Activated naive CD8-positive, alpha-beta T cell treated with anti-CD3 and anti-CD28 coated beads for 36 hours (primary cell): ENCODE results near the gene PRG2. TPM values are rescaled to one million over a fixed set of nuclear protein-coding genes. Genes with fewer than 3 reads are reported as not detected.
"Not testable (repeated sequence)": the region's sequence is repeated elsewhere in the genome, so short reads cannot be mapped to it uniquely, and the experiment has no call there.

Source experiments
- DNase-seq: peaks from one replicate; pipeline ENCODE4 v3.0.0; 2021
- H3K27ac Mint-ChIP-seq: one replicate; pipeline ENCODE4 v1.8.0; 2022; ENCODE audit warnings: mild to moderate bottlenecking, moderate library complexity, mixed read lengths
- H3K27me3 Mint-ChIP-seq: one replicate; pipeline ENCODE4 v1.8.0; 2022; ENCODE audit warnings: mild to moderate bottlenecking, mixed read lengths
- H3K36me3 Mint-ChIP-seq: one replicate; pipeline ENCODE4 v1.8.0; 2021; ENCODE audit warnings: mild to moderate bottlenecking, mixed read lengths
- H3K4me1 Mint-ChIP-seq: one replicate; pipeline ENCODE4 v1.8.0; 2021; ENCODE audit warnings: mixed read lengths
- H3K4me3 Mint-ChIP-seq: one replicate; pipeline ENCODE4 v1.8.0; 2022; ENCODE audit warnings: mild to moderate bottlenecking, moderate library complexity, mixed read lengths
- H3K9me3 Mint-ChIP-seq: one replicate; pipeline ENCODE4 v1.8.0; 2022; ENCODE audit warnings: mixed read lengths
- total RNA-seq, 2 experiments: library from RNA; stranded (reverse); gene quantifications; one replicate each; pipeline ENCODE4 v1.2.3, GENCODE V29; 2021

The PRG2 gene
- total RNA-seq, 2 experiments from 2014 or later, result 0.54 to 2.1 TPM

DNA sequence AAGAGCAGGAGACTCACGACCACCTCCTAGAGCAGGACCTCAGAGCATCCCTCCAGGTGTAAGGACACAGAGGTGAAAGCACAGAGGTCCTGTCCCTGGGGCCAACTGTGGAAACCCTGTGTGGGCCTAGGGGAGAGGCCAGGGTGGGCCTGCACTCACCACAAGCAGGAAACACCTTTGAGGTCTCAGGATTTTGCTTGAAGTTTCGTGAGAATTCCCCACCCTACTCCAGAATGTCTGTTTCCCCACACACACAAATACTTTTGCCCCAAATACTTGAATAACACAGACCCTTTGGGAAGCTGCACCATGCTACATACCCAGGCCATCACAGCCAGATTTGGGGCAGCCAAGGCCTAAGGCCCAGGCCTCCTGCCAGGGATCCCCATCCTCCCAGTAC, 18.3 kb upstream of the PRG2 start:
- Mint-ChIP-seq H3K4me3 (no peak overlapping the region), H3K27ac (peak overlapping the region; percentile 92), H3K4me1 (peaks cover 68% of the 10 kb centered on the region), H3K9me3 (no peaks in the 10 kb centered on the region), H3K27me3 (no peaks in the 10 kb centered on the region), H3K36me3 (peaks cover 76% of the 10 kb centered on the region)
- no peak for DNase-seq

DNA sequence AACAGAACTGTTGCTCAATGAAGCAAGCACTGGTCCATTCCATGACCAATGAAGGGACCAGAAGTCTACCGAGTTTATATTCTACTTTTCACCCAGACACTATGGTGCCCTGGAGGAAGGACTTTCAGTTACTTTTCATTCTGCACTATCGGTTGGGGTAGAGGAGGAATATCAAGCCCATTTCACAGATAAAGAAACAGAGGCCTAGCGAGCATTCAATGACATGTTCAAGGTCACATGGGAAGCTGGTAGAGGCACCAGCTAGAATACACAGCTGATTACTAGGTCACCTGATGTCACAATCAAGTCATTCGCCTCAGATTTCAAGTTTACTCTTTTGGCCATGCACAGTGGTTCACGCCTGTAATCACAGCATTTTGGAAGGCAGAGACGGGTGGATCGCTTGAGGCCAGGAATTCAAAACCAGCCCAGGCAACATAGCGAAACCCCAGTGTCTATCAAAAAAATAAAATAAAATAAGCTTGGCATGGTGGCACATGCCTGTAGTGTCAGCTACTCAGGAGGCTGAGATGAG, 17.6 kb upstream of the PRG2 start:
- H3K36me3 Mint-ChIP-seq, result peaks cover 73% of the 10 kb centered on the region
- peaks cover 62% of the 10 kb centered on the region for H3K4me1 Mint-ChIP-seq
- no peak overlapping the region for H3K4me3 Mint-ChIP-seq

DNA sequence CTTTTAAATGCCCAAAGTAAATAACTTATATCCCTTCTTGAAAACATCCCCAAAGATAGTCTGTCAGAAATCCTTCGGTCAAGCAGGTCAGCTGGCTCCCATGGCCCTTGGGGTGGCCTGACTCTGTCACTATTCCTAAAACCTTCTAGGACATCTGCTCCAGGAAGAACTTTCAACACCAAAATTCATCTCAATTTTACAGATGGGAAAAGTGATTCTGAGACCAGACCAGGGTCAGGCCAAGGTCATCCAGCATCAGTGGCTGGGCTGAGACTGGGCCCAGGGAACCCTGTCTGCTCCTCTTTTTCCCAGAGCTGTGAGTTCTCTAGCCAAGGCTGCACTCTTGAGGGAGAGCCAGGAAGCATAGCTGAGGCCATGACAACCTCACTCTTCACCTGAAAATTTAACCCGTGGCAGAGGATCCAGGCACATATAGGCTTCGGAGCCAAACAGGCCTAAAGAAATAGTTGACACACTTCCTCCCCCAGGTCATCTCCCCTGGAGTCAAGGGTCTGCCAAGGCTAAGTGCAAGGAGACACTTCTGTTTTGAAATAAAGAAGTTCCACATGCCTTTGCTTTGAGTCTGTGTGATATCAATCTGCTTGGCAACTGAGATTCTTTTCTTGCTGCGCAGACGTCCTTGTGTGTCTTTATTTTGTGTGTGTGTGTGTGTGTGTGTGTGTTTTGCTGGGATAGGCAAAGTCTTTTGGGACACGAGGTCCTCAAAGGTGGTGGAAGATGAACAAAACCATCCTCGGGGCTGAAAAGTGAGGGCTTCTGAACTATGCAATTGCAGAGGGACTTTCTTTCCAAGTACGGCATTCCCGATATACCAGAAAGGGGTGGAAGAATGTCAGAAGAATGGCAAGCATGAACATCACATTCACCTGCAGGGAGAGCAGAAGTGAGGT, 16.8 kb upstream of the PRG2 start:
- H3K27me3 Mint-ChIP-seq, result no peaks in the 10 kb centered on the region
- no peak overlapping the region for H3K4me3 Mint-ChIP-seq
- H3K9me3 Mint-ChIP-seq, result no peaks in the 10 kb centered on the region
- H3K36me3 Mint-ChIP-seq, result peaks cover 75% of the 10 kb centered on the region
- peak overlapping the region; percentile 92 for H3K27ac Mint-ChIP-seq
- DNase-seq, result no peak
- H3K4me1 Mint-ChIP-seq, result peaks cover 62% of the 10 kb centered on the region

More for the DNA sequence above, 17.6 kb upstream of the PRG2 start:
- H3K9me3 Mint-ChIP-seq, result no peaks in the 10 kb centered on the region
- H3K27ac Mint-ChIP-seq, result peak overlapping the region; percentile 92
- no peaks in the 10 kb centered on the region for H3K27me3 Mint-ChIP-seq
- DNase-seq, result no peak

DNA sequence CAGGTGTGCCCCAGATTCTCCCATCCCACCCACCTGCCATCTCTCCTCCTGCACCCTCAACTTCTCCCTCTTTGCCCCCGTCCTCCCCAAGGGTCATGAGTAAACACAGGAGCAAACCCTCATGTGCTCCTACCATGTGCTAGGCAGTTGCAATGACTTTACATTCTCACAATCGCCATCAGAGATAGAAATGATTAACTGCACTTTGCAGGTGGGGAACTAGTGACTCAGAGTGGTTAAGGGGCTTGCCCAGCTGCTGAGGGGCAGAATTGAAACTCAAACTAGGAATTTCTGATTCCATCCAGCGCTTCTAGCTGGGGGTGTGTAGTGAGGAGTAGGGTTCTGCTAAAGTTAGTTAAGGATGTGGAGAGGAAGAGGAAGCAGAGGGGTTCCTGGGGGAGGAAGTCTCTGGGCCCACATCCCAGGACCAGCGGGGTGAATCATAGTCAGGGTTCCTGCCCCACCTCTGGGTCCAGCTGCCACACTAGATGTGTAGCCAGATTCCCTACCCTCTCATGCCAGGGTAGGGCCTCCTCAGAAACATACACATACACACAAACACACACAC, 16.0 kb upstream of the PRG2 start:
- H3K9me3 Mint-ChIP-seq, result no peaks in the 10 kb centered on the region
- peaks cover 70% of the 10 kb centered on the region for H3K36me3 Mint-ChIP-seq
- H3K27ac Mint-ChIP-seq, result peak overlapping the region; percentile 92
- peak; percentile 67 for DNase-seq
- H3K4me3 Mint-ChIP-seq, result peak overlapping the region; percentile 19
- H3K27me3 Mint-ChIP-seq, result no peaks in the 10 kb centered on the region
- peaks cover 59% of the 10 kb centered on the region for H3K4me1 Mint-ChIP-seq

DNA sequence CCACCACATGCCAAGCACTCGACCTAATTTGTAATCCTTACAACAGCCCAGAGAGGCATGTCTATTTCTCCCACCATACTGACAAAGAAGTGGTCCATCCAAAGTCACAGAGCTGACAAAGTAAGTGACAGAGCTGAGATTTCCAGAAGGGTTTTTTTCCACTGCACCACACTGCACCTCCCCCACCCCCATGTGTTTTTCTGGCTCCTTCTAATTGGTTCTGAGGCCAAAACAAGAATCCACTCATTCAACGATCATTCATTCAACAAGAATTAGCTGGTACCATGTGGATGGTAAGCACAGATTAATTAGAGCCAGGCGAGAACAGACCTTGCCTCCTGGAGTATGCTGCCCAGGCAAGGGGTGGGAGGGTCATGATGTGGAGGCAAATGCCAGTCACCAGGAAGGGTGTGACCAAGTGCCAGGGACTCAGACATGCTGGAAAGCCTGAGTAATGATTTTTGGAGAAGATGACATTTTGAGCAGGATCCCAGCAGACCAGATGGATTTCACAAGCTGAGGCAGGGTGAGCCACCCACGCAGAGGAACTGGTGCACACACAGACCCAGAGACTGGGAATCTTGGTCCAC, 14.9 kb upstream of the PRG2 start:
- H3K27ac Mint-ChIP-seq, result peak overlapping the region; percentile 92
- H3K27me3 Mint-ChIP-seq, result no peaks in the 10 kb centered on the region
- H3K4me1 Mint-ChIP-seq, result peaks cover 56% of the 10 kb centered on the region
- H3K9me3 Mint-ChIP-seq, result no peaks in the 10 kb centered on the region
- peaks cover 64% of the 10 kb centered on the region for H3K36me3 Mint-ChIP-seq
- DNase-seq, result no peak
- peak overlapping the region; percentile 44 for H3K4me3 Mint-ChIP-seq

DNA sequence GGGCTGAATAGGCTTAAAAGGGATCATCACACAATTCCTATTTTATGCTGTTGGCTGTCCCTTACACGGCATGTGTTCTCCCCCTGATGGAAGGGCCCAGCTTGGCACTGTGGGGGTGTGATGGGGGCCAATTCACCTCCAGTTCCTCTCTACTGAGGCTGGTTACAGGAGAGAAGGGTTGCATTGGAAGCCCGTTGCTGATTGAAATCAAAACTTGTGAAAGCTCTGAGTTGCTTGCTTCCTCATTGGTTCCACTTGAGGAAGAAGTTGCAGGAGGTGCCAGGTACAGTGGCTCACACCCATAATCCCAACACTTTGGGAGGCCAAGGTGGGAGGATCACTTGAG, 13.3 kb upstream of the PRG2 start:
- Mint-ChIP-seq H3K9me3 (no peaks in the 10 kb centered on the region), H3K36me3 (peaks cover 49% of the 10 kb centered on the region), H3K4me1 (peaks cover 42% of the 10 kb centered on the region), H3K4me3 (no peak overlapping the region), H3K27me3 (no peaks in the 10 kb centered on the region), H3K27ac (no peak overlapping the region)
- DNase-seq, result no peak

DNA sequence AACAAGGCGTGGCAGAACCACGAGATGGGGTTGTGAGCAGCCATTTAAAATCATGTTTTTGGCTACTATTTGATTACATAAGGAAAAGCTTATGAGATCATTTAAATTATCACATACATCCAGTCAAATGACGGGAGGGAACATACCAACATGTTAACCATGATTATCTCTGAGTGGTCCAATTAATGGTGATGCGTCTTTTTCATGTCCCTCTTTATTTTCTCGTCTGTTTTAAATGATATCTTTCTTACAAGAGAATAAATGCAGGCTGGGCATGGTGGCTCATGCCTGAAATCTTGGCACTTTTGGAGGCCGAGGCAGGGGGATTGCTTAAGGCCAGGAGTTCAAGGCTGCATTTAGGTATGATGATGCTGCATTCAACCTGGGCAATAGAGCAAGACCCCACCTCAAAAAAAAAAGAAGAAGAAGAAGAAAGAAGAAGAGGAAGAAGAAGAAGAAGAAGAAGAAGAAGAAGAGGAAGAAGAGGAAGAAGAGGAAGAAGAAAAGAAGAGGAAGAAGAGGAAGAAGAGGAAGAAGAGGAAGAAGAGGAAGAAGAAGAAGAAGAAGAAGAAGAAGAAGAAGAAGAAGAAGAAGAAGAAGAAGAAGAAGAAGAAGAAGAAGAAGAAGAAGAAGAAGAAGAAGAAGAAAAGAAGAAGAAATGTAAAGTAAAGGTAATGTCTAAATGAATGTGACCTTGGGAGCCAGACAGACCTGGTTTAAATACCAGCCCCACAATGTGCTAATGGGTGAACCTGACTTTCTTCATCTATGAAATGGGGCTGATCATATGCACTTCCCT, 12.8 kb upstream of the PRG2 start:
- not testable (repeated sequence) for H3K27ac Mint-ChIP-seq, H3K4me3 Mint-ChIP-seq, H3K9me3 Mint-ChIP-seq, DNase-seq, H3K27me3 Mint-ChIP-seq
- H3K4me1 Mint-ChIP-seq, result peaks cover 38% of the 10 kb centered on the region
- peaks cover 49% of the 10 kb centered on the region for H3K36me3 Mint-ChIP-seq

DNA sequence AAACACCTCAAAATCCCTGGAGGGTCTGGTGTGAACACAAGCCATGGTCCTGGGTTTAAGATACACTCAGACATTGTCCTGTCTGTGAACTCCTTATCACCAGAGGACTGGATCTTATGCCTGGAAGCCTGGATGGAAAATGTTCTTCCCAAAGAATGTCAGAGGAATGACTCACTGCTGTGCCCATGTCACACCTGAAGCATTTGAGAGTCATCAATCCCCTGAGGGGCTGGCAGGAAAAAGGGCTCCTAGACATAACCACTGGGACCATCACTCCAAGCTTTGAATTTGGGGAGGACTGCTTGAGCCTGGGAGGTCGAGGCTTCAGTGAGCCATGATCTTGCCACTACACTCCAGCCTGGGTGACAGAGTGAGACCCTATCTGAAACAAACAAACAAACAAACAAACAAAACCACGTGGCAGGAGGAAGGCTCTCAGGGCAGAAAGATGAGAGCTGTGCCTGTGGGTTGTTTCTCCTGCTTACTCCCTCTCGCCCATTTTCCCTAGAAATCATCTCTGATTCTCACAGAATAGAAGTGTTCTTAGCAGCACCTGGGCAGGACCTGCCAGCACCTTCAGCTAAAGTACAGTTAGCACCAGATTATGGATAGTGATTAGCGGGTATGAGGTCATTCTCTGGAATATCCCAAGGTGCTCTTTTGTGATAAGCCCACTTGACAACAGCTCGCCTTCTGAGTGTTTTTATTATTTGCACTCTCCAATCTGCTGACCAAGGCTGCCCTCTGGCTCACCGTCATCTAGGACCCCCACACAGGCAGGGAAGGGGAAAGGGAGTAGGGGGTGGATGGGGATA, 11.9 kb upstream of the PRG2 start:
- H3K4me3 Mint-ChIP-seq, result no peak overlapping the region
- no peak for DNase-seq
- H3K27me3 Mint-ChIP-seq, result no peaks in the 10 kb centered on the region
- peaks cover 41% of the 10 kb centered on the region for H3K36me3 Mint-ChIP-seq
- no peaks in the 10 kb centered on the region for H3K9me3 Mint-ChIP-seq
- no peak overlapping the region for H3K27ac Mint-ChIP-seq
- H3K4me1 Mint-ChIP-seq, result peaks cover 30% of the 10 kb centered on the region

DNA sequence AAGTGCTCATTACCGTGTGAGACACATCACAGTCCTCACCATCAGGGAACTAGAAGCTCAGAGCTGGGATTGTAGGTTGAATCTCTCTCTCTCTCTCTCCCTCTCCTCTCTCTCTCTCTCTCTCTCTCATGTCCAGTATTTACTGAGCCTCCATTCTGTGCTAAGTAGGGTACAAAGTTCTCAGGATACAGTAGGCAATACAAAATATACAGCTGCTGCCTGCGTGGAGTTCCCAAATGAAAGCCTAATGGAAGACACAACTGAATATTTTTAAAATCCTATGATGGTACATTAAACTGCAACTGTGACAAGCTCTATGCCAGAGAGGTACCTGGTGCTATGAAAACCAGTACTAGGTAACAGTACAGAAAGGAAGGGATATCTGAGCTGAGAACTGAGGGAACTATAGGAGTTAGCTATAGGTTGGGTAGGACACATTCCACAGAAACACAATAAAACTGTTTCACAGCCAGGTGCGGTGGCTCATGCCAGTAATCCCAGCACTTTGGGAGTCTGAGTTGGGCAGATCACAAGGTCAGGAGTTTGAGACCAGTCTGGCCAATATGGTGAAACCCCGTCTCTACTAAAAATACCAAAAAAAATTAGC, 9.6 kb upstream of the PRG2 start:
- Mint-ChIP-seq H3K9me3 (no peaks in the 10 kb centered on the region), H3K36me3 (peaks cover 19% of the 10 kb centered on the region), H3K4me3 (no peak overlapping the region), H3K4me1 (peaks cover 8% of the 10 kb centered on the region), H3K27me3 (no peaks in the 10 kb centered on the region), H3K27ac (no peak overlapping the region)
- DNase-seq, result no peak

DNA sequence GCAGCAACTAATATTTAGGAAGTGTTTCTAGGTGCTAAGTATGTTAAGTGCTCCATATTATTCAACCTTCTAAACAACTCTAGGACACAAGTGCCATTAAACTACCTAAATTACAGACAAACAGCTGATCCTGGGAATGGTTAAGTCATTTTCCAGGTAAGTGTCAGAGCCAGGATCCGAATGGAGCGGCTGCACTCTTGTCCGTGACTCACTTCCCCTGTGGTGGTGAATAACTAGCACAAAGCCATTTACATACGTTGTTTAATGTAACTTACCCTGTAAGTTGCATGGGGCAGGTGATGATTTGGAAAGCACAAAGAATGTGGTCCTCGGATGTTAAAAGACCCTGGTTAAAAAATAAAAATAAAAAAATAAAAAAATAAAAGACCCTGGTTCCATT, 8.8 kb upstream of the PRG2 start:
- H3K4me1 Mint-ChIP-seq, result peaks cover 3% of the 10 kb centered on the region
- H3K4me3 Mint-ChIP-seq, result no peak overlapping the region
- H3K36me3 Mint-ChIP-seq, result peaks cover 12% of the 10 kb centered on the region
- no peaks in the 10 kb centered on the region for H3K27me3 Mint-ChIP-seq
- DNase-seq, result no peak
- H3K27ac Mint-ChIP-seq, result no peak overlapping the region
- H3K9me3 Mint-ChIP-seq, result no peaks in the 10 kb centered on the region

DNA sequence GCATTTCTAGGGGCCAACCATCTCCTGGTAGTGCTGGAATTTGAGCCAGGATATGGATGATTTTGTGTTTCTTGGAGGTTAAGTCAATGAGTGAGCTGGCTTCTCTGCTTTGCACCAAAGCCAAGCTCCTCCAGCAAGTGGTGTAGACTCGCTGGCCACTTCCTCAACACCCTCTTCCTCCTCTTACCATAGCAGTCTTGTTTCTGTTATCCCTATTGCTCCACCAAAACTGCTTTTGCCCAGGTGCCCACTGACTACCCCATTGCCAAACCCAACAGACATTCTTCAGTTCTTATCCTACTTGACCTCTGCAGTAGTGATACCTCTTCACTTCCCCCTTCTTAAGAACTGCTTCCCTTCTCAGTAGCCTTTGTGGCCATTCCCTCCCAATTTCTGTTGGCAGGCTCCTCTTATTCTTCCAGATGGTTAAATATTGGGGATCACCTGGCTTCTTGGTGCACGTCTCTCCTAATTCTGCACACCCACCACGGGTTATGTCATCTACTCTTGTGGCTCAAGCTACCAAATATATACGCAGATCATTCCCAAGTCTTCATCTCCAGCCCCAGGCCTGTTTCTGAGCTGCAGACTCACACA, 7.0 kb upstream of the PRG2 start:
- H3K4me1 Mint-ChIP-seq, result no peaks in the 10 kb centered on the region
- H3K9me3 Mint-ChIP-seq, result no peaks in the 10 kb centered on the region
- H3K36me3 Mint-ChIP-seq, result peaks cover under 1% of the 10 kb centered on the region
- H3K4me3 Mint-ChIP-seq, result no peak overlapping the region
- no peaks in the 10 kb centered on the region for H3K27me3 Mint-ChIP-seq
- H3K27ac Mint-ChIP-seq, result no peak overlapping the region
- DNase-seq, result no peak

DNA sequence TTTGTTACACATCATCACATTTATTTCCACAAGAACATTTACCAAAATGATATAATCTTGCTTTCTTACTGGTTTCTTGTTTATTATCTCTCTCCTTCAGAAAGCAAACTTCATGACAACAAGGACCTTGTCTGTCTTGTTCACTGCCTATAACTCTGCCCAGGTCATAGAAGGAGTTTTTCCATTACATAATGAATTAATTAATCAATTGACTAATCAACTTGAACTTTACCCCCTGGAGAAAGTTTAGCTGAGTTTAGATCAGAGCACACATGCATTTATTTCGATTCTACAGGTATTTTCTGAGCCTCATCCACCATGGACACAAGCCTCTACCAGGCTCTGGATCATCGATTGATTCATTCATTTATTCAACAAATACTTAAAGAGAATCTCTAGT, 6.3 kb upstream of the PRG2 start:
- no peaks in the 10 kb centered on the region for H3K27me3 Mint-ChIP-seq
- no peaks in the 10 kb centered on the region for H3K9me3 Mint-ChIP-seq
- no peak overlapping the region for H3K4me3 Mint-ChIP-seq
- no peaks in the 10 kb centered on the region for H3K36me3 Mint-ChIP-seq
- H3K4me1 Mint-ChIP-seq, result no peaks in the 10 kb centered on the region
- H3K27ac Mint-ChIP-seq, result no peak overlapping the region
- no peak for DNase-seq

DNA sequence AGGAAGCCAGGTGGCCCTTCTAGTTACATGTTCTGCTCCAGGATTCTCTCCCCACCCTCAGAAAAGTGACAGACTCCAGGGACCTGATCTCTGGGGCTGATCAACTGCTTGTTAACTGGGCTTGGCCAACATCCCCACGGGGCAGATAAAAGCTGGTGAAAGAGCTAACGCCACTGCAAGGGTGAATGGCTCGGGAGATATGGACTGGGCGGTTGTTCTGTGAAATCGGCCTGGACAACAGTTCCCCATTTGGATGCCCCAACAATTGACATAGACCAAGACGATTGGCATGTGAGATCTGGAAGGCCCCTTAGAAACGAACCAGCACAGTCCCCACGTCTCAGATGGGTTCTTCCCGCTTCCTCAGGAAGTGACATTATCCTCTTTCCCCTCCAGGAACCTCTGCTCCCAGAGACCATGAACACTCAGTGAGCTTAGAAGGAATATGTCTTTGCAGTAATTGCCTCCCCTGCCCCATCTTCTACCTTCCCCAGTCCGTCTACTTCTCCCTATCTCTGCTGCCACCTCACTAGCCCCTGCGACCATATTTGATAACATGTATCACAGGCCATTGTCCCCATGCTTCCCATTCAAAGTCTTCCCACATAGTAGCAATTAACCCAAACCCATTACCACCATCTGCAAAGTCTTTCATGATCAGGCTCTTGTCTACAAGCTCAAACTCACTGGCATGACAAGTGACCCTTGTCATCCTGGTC, 5.6 kb upstream of the PRG2 start:
- Mint-ChIP-seq H3K27ac (no peak overlapping the region), H3K9me3 (no peaks in the 10 kb centered on the region), H3K4me1 (no peaks in the 10 kb centered on the region), H3K36me3 (no peaks in the 10 kb centered on the region), H3K4me3 (no peak overlapping the region), H3K27me3 (no peaks in the 10 kb centered on the region)
- DNase-seq, result no peak
